ENCODE results near the gene ACADVL. TPM values are rescaled to one million over a fixed set of nuclear protein-coding genes. Genes with fewer than 3 reads are reported as not detected.

Gene ACADVL
- total and polyA plus RNA-seq, 9 donors: 251 to 312 (median 282) TPM

DNA sequence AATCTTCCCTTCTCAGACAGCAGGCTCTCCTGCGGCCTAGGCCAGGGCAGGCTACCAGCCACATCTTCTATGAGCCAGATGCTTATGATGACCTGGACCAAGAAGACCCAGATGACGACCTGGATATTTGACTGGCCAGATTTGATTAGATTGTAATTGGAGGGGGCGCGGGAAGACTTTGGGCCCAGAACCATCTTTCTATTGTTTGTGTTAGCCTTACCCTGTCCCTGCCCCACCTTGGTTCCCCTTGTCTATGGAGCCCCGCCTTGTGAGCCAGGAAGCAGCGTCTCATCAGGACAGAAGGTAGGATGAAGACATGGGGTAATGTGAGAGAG lies 39.8 kb downstream of the ACADVL start:
- H3K4me1 ChIP-seq (ENCODE audit: control insufficient read depth, insufficient read depth, low read length): peaks cover 24% of the 10 kb centered on the region
- no peak overlapping the region for H3K27ac ChIP-seq (ENCODE audit: low read length)
- peaks cover 47% of the 10 kb centered on the region for H3K36me3 ChIP-seq (ENCODE audit: control insufficient read depth, insufficient read depth, low read length)
- no peak for DNase-seq
- no peak overlapping the region for H3K4me3 ChIP-seq (ENCODE audit: low read length)
- peaks cover 43% of the 10 kb centered on the region for H3K27me3 ChIP-seq (ENCODE audit: control insufficient read depth, insufficient read depth, low read length)
- H3K9me3 ChIP-seq (replicated peaks; ENCODE audit: control insufficient read depth, low read depth, low read length): no peaks in the 10 kb centered on the region
- WGBS (ENCODE audit: insufficient coverage): 100% methylated on average over 1 of the region's 6 CpGs

DNA sequence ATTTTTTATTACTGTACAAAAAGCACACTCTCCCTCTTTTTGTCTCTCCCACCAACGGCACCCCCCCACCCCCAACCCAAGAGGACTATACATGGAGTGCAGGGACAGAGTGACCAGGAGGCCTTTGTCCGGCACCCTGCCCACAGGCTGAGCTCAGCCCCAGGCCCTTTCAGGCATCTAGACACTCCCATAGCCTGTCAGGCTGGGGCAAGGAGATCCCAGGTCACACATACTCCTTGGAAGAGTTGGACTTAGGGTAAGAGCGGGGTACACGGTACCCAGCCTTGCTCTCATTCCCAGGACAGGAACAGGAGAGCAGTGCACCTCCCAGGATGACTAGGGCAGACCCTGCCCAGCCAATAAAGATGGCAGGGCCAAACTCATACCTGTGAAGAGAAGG lies 40.4 kb downstream of the ACADVL start:
- WGBS (ENCODE audit: insufficient coverage): 85% methylated on average over 3 of the region's 4 CpGs

DNA sequence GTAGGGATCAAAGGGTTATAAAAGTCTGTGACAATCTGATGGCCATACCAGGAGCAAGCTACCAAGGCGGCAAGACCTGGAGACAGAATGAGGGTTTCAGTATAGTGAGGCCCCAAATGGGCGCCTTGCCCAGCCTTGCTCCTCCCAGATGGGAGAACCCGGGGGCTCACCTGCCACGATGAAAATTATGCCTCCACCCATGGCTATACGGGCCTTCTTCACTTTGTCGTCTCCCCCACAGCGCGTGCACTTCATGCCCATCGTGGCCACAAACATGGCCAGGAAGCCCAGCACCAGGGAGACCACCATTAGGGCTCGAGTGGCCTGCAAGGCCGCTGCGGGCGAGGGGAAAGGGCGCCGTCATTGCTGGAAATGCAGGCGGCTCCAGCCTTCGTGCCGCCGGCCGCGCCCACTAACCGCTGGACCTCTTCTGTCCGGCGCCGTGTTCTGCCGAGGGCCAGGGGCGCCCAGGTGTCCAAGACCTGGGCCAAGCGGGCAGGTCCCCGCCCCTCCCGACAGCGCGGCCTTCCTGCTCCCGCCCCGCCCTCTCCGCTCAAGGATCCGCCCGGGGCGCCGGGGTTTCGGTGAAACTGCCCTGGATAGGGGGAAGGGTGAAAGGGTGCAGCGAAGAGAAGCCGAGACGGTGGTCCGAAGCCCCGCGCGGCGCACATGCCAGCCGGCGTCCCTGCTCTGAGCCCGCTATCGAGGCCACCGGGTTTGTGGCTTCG lies 41.1 kb downstream of the ACADVL start:
- peaks cover 52% of the 10 kb centered on the region for H3K27me3 ChIP-seq (ENCODE audit: control insufficient read depth, insufficient read depth, low read length)
- DNase-seq: no peak

More for the DNA sequence above, 40.4 kb downstream of the ACADVL start:
- Histone ChIP-seq H3K36me3 (ENCODE audit: control insufficient read depth, insufficient read depth, low read length) (peaks cover 42% of the 10 kb centered on the region), H3K4me3 (ENCODE audit: low read length) (no peak overlapping the region), H3K27me3 (ENCODE audit: control insufficient read depth, insufficient read depth, low read length) (peaks cover 47% of the 10 kb centered on the region), H3K9me3 (replicated peaks; ENCODE audit: control insufficient read depth, low read depth, low read length) (no peaks in the 10 kb centered on the region), H3K4me1 (ENCODE audit: control insufficient read depth, insufficient read depth, low read length) (peaks cover 24% of the 10 kb centered on the region), H3K27ac (ENCODE audit: low read length) (no peak overlapping the region)
- no peak for DNase-seq

DNA sequence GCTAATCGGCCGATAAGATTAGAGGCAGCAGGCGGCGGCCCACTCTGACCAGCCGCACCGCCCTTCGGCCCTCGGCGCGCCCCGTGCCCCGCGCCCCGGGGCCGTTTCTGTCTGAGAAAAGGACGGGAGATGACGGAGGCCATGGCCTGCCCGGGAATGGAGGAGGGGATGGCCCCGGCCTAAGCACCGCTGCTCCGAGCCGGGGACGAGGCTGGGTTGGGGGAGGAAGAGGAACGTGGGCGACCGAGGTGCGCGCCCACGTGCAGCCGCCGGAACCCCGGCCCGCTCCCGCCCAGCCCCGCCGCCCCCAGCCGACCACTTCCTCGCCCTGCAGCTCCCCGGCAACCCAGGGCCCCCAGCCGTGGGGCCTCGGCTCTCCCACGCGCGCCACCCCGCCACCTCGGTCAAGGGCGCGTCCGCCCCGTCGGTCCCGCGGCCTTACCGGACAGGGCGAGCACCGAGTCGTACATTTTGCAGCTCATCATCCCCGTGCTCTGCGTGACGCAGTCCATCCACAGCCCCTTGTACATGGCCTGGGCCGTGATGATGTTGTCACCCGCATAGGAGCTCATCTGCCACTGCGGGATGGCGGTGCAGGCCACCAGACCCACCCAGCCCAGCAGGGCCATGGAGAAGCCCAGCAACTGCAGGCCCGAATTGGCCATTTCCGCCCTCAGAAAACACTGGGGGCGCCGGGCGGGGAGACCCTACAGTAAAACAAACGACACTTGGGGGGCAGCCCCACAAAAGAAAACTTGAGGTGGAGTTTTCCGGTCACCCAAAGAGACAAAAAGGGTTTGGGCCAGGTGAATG lies 41.8 kb downstream of the ACADVL start:
- no peak for DNase-seq
- Histone ChIP-seq H3K4me1 (ENCODE audit: control insufficient read depth, insufficient read depth, low read length) (peaks cover 24% of the 10 kb centered on the region), H3K27ac (ENCODE audit: low read length) (no peak overlapping the region), H3K4me3 (ENCODE audit: low read length) (peak overlapping the region; percentile 41), H3K36me3 (ENCODE audit: control insufficient read depth, insufficient read depth, low read length) (peaks cover 30% of the 10 kb centered on the region), H3K9me3 (replicated peaks; ENCODE audit: control insufficient read depth, low read depth, low read length) (no peaks in the 10 kb centered on the region), H3K27me3 (ENCODE audit: control insufficient read depth, insufficient read depth, low read length) (peaks cover 56% of the 10 kb centered on the region)
- WGBS (ENCODE audit: insufficient coverage): 2% methylated on average over 65 of the region's 71 CpGs

More for the DNA sequence above, 41.1 kb downstream of the ACADVL start:
- Histone ChIP-seq H3K4me3 (ENCODE audit: low read length) (peak overlapping the region; percentile 41), H3K4me1 (ENCODE audit: control insufficient read depth, insufficient read depth, low read length) (peaks cover 24% of the 10 kb centered on the region), H3K27ac (ENCODE audit: low read length) (no peak overlapping the region), H3K36me3 (ENCODE audit: control insufficient read depth, insufficient read depth, low read length) (peaks cover 37% of the 10 kb centered on the region), H3K9me3 (replicated peaks; ENCODE audit: control insufficient read depth, low read depth, low read length) (no peaks in the 10 kb centered on the region)
- WGBS (ENCODE audit: insufficient coverage): 5% methylated on average over 52 of the region's 54 CpGs

DNA sequence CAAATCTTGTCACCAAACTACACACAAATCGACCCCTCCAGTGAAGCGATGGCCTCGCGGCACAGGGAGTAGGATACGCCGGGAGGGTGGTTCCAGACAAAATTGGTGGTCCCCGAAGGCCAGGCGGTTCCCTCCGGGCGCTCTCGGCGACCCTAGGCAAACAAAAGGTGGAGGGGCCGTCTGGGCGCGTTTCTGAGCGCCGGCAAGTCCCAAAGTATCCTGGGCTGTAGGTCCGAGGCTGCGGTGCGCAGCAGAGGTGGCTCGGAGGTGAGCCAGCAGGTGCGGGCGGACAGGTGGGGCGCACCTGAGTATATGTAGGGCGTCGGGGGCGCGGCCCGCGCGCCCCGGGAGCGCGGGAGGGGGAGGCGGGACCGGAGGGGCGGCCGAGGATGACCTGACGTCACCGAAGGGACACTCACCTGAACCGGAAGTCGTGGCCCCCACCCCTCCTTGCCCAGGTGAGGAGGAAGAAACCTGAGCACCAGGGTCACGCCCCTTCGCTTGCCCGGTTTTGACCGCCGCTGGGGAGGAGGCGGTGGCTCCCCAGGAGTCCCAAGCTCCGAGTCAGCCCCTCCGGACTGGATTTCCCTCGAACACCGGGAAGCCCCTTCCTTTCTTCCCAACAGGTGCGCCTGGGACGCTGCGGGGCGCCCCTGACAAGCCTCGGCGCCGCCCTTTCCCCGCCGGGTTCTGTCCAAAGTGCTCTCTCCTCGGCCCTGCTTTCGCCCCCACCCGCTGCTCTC lies 42.6 kb downstream of the ACADVL start, which contains the start of gene CLDN7:
Gene CLDN7 (minus strand): TSS at position 287 of the 743 bp plus-strand sequence. CDS start 435 bp downstream, outside the sequence.
- DNase-seq: no peak
- Histone ChIP-seq H3K36me3 (ENCODE audit: control insufficient read depth, insufficient read depth, low read length) (peaks cover 22% of the 10 kb centered on the region), H3K4me3 (ENCODE audit: low read length) (peak within 1 kb of the TSS; percentile 41), H3K27me3 (ENCODE audit: control insufficient read depth, insufficient read depth, low read length) (peaks cover 61% of the 10 kb centered on the region), H3K9me3 (replicated peaks; ENCODE audit: control insufficient read depth, low read depth, low read length) (no peaks in the 10 kb centered on the region), H3K27ac (ENCODE audit: low read length) (no peak within 1 kb of the TSS), H3K4me1 (ENCODE audit: control insufficient read depth, insufficient read depth, low read length) (peaks cover 24% of the 10 kb centered on the region)
- 2% methylated on average over 58 of the region's 64 CpGs for WGBS (ENCODE audit: insufficient coverage)

DNA sequence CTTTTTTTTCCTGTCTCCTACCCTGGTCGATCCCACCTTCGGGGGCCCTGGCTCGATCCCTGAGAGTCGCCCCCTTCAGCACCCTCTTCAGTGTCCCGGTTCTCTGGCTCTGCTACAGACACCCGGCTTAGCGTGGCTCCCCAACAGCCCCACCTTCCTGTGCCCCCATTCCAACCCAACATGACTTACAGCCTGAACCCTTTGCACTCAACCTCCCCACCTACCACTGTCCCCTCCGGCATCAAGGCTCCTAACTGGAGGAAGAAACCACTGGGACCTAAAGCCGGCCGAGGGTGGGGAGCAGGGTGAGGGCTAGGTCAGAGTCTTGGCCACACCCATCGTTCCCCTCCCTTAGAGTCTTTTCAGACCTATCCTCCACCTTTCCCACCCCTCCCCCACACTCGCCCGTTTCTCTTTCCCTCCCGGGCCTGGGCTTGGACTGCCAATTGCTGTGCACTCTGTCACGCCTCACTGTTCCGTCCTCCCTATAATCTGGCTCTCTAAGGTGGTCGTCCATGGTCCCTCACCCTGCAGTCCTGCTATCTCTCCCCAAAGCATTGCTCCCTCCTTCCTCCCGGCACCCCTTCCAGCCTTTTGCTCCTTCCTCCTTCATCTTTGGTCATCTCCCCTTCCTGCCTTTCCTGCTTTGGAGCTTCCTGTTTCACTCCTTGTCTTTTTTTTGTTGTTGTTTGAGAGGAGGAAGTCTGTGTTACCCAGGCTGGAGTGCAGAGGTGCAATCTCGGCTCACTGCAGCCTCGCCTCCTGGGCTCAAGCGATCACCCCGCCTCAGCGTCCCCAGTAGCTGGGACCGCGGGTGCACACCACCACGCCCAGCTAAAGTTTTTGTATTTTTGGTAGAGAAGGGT lies 43.4 kb downstream of the ACADVL start:
- Histone ChIP-seq H3K4me3 (ENCODE audit: low read length) (no peak overlapping the region), H3K36me3 (ENCODE audit: control insufficient read depth, insufficient read depth, low read length) (peaks cover 15% of the 10 kb centered on the region), H3K27ac (ENCODE audit: low read length) (no peak overlapping the region), H3K4me1 (ENCODE audit: control insufficient read depth, insufficient read depth, low read length) (peaks cover 24% of the 10 kb centered on the region), H3K27me3 (ENCODE audit: control insufficient read depth, insufficient read depth, low read length) (peaks cover 64% of the 10 kb centered on the region), H3K9me3 (replicated peaks; ENCODE audit: control insufficient read depth, low read depth, low read length) (no peaks in the 10 kb centered on the region)
- DNase-seq: no peak
- 2% methylated on average over 13 of the region's 26 CpGs for WGBS (ENCODE audit: insufficient coverage)

DNA sequence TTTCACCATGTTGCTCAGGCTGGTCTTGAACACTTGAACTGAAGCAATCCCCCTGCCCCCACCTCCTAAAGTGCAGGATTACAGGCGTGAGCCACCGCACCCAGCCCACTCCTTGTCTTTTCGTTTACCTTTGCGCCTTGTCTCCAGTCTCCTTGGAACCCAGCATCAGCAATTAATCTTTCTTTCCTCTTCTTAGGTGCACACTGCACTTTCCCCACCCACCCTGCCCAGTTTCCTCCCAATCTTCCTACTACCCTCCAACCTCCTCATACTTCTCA lies 44.0 kb downstream of the ACADVL start:
- no peak overlapping the region for H3K27ac ChIP-seq (ENCODE audit: low read length)
- H3K4me3 ChIP-seq (ENCODE audit: low read length): no peak overlapping the region
- H3K9me3 ChIP-seq (replicated peaks; ENCODE audit: control insufficient read depth, low read depth, low read length): no peaks in the 10 kb centered on the region
- H3K4me1 ChIP-seq (ENCODE audit: control insufficient read depth, insufficient read depth, low read length): peaks cover 24% of the 10 kb centered on the region
- H3K36me3 ChIP-seq (ENCODE audit: control insufficient read depth, insufficient read depth, low read length): peaks cover 9% of the 10 kb centered on the region
- WGBS (ENCODE audit: insufficient coverage): 38% methylated on average over 4 of the region's 4 CpGs
- DNase-seq: no peak
- H3K27me3 ChIP-seq (ENCODE audit: control insufficient read depth, insufficient read depth, low read length): peaks cover 64% of the 10 kb centered on the region

DNA sequence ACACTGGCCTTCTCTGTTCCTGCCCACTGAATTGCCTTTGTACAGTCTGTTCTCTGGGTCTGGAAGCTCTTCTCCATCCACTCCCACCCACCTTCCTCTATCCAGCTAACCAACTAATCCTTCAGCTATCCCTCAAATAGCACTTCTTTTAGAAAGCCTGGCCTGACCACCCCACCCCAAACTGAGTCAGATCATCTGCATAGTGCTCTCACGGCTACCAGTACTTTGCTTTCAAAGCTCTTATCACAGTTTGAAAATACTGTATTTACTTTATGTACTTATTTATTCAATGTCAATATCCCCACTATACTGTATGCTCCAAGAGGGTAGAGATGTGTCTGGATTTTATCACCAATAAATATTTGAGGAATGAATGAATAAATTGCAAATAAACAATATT lies 47.0 kb downstream of the ACADVL start:
- WGBS (ENCODE audit: insufficient coverage): no CpG with 5 or more reads among the region's 1 CpG
- Histone ChIP-seq H3K27ac (ENCODE audit: low read length) (no peak overlapping the region), H3K36me3 (ENCODE audit: control insufficient read depth, insufficient read depth, low read length) (no peaks in the 10 kb centered on the region), H3K4me1 (ENCODE audit: control insufficient read depth, insufficient read depth, low read length) (peaks cover 13% of the 10 kb centered on the region), H3K4me3 (ENCODE audit: low read length) (no peak overlapping the region), H3K9me3 (replicated peaks; ENCODE audit: control insufficient read depth, low read depth, low read length) (no peaks in the 10 kb centered on the region), H3K27me3 (ENCODE audit: control insufficient read depth, insufficient read depth, low read length) (peaks cover 47% of the 10 kb centered on the region)
- no peak for DNase-seq

Data from muscle of leg (tissue), 11 donors.